ENCODE results near the gene DISP2.

DISP2 gene

GRCh38 chr15:40317580-40317979 is 40.4 kb upstream of the DISP2 start:
- no peak for TF ChIP-seq CTCF (IDR thresholded peaks at IDR 0.05; ENCODE audit: borderline replicate concordance, extremely low read depth, low read length, poor library complexity, severe bottlenecking)
- TF ChIP-seq EZH2 (IDR thresholded peaks at IDR 0.05; ENCODE audit: borderline replicate concordance, low read depth, low read length, severe bottlenecking) = no peak
- H3K4me3 ChIP-seq (ENCODE audit: low read depth in 1 of 2, low read length in 2 of 2) = no peak overlapping the region
- H3K4me2 ChIP-seq (ENCODE audit: insufficient read depth, low read length) = no peak overlapping the region
- H3K9me3 ChIP-seq (ENCODE audit: insufficient read depth, low read length, severe bottlenecking) = no peaks in the 10 kb centered on the region
- no peak overlapping the region for H3K9ac ChIP-seq (ENCODE audit: low read depth, low read length)
- DNase-seq (no peak), ATAC-seq (ENCODE audit: insufficient read depth, low read depth) (no peak)
- H3K36me3 ChIP-seq (ENCODE audit: insufficient read depth, low read length) = no peaks in the 10 kb centered on the region
- peaks cover 8% of the 10 kb centered on the region for H3K27me3 ChIP-seq (ENCODE audit: insufficient read depth, low read length, poor library complexity)
- no peak overlapping the region for H2AFZ ChIP-seq (ENCODE audit: low read depth, low read length)
- H4K20me1 ChIP-seq (ENCODE audit: insufficient read depth, low read length) = no peaks in the 10 kb centered on the region
- H3K27ac ChIP-seq (ENCODE audit: low read length) = no peak overlapping the region
- H3K4me1 ChIP-seq (ENCODE audit: insufficient read depth, low read length) = peaks cover 17% of the 10 kb centered on the region
- no peaks in the 10 kb centered on the region for H3K79me2 ChIP-seq (ENCODE audit: insufficient read depth, low read length)

GRCh38 chr15:40320409-40320808 is 37.6 kb upstream of the DISP2 start:
- Histone ChIP-seq H3K4me2 (ENCODE audit: insufficient read depth, low read length) (no peak overlapping the region), H3K4me3 (ENCODE audit: low read depth in 1 of 2, low read length in 2 of 2) (no peak overlapping the region), H3K27me3 (ENCODE audit: insufficient read depth, low read length, poor library complexity) (peaks cover 5% of the 10 kb centered on the region), H4K20me1 (ENCODE audit: insufficient read depth, low read length) (no peaks in the 10 kb centered on the region), H3K9me3 (ENCODE audit: insufficient read depth, low read length, severe bottlenecking) (no peaks in the 10 kb centered on the region), H3K9ac (ENCODE audit: low read depth, low read length) (no peak overlapping the region), H3K36me3 (ENCODE audit: insufficient read depth, low read length) (no peaks in the 10 kb centered on the region), H3K79me2 (ENCODE audit: insufficient read depth, low read length) (no peaks in the 10 kb centered on the region), H3K4me1 (ENCODE audit: insufficient read depth, low read length) (peaks cover 28% of the 10 kb centered on the region), H2AFZ (ENCODE audit: low read depth, low read length) (no peak overlapping the region), H3K27ac (ENCODE audit: low read length) (no peak overlapping the region)
- TF ChIP-seq EZH2 (IDR thresholded peaks at IDR 0.05; ENCODE audit: borderline replicate concordance, low read depth, low read length, severe bottlenecking) = no peak
- no peak for TF ChIP-seq CTCF (IDR thresholded peaks at IDR 0.05; ENCODE audit: borderline replicate concordance, extremely low read depth, low read length, poor library complexity, severe bottlenecking)
- ATAC-seq (ENCODE audit: insufficient read depth, low read depth) (no peak), DNase-seq (no peak)

- Histone ChIP-seq H3K79me2 (ENCODE audit: insufficient read depth, low read length) (no peaks in the 10 kb centered on the region), H3K36me3 (ENCODE audit: insufficient read depth, low read length) (no peaks in the 10 kb centered on the region), H4K20me1 (ENCODE audit: insufficient read depth, low read length) (no peaks in the 10 kb centered on the region), H3K4me1 (ENCODE audit: insufficient read depth, low read length) (peaks cover 31% of the 10 kb centered on the region), H3K27ac (ENCODE audit: low read length) (no peak overlapping the region), H2AFZ (ENCODE audit: low read depth, low read length) (no peak overlapping the region; the same call in 1 of the 2 replicates), H3K27me3 (ENCODE audit: insufficient read depth, low read length, poor library complexity) (peaks cover 4% of the 10 kb centered on the region), H3K4me2 (ENCODE audit: insufficient read depth, low read length) (no peak overlapping the region), H3K9ac (ENCODE audit: low read depth, low read length) (no peak overlapping the region), H3K9me3 (ENCODE audit: insufficient read depth, low read length, severe bottlenecking) (no peaks in the 10 kb centered on the region), H3K4me3 (ENCODE audit: low read depth in 1 of 2, low read length in 2 of 2) (no peak overlapping the region)
- ATAC-seq (ENCODE audit: insufficient read depth, low read depth) = peak; percentile 45
- DNase-seq = peak; percentile 65
- TF ChIP-seq EZH2 (IDR thresholded peaks at IDR 0.05; ENCODE audit: borderline replicate concordance, low read depth, low read length, severe bottlenecking) (no peak), CTCF (IDR thresholded peaks at IDR 0.05; ENCODE audit: borderline replicate concordance, extremely low read depth, low read length, poor library complexity, severe bottlenecking) (peak; percentile 87)
These were observed 37.1 kb upstream of the DISP2 start for GRCh38 chr15:40320931-40321371.
